Measurements from ENCODE around the gene NLRP12.
"Not testable (repeated sequence)": the region's sequence is repeated elsewhere in the genome, so short reads cannot be mapped to it uniquely, and the experiment has no call there.

Gene NLRP12

GRCh38 chr19:53787266-53787665 is 36.8 kb downstream of the NLRP12 start:
- TF ChIP-seq, protein P1, sequence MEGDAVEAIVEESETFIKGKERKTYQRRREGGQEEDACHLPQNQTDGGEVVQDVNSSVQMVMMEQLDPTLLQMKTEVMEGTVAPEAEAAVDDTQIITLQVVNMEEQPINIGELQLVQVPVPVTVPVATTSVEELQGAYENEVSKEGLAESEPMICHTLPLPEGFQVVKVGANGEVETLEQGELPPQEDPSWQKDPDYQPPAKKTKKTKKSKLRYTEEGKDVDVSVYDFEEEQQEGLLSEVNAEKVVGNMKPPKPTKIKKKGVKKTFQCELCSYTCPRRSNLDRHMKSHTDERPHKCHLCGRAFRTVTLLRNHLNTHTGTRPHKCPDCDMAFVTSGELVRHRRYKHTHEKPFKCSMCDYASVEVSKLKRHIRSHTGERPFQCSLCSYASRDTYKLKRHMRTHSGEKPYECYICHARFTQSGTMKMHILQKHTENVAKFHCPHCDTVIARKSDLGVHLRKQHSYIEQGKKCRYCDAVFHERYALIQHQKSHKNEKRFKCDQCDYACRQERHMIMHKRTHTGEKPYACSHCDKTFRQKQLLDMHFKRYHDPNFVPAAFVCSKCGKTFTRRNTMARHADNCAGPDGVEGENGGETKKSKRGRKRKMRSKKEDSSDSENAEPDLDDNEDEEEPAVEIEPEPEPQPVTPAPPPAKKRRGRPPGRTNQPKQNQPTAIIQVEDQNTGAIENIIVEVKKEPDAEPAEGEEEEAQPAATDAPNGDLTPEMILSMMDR (IDR thresholded peaks at IDR 0.05; ENCODE audit: low read depth, low read length) = no peak
- no peak for DNase-seq (ENCODE audit: extremely low read depth, low read depth)

DNA sequence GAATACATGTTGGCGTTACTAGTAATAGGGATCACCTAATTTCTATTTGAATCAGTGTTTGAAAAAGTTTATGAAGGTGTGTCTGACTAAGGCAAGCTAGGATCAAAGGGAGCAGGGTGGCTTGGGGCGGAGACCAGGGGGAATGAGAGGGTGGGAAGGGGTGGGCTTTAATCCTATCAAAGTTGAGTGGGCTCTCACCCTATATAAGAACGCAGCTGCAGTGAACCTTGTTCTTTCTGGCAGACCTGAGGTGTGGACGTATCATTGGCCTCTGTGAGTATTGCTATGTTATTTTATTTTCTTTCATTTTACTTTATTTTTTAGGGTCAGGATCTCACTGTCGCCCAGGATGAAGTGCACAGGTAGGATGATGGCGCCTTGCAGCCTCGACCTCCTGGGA is 37.4 kb downstream of the NLRP12 start:
- TF ChIP-seq, protein P1 (IDR thresholded peaks at IDR 0.05; ENCODE audit: low read depth, low read length) = no peak
- DNase-seq (ENCODE audit: extremely low read depth, low read depth) = no peak

DNA sequence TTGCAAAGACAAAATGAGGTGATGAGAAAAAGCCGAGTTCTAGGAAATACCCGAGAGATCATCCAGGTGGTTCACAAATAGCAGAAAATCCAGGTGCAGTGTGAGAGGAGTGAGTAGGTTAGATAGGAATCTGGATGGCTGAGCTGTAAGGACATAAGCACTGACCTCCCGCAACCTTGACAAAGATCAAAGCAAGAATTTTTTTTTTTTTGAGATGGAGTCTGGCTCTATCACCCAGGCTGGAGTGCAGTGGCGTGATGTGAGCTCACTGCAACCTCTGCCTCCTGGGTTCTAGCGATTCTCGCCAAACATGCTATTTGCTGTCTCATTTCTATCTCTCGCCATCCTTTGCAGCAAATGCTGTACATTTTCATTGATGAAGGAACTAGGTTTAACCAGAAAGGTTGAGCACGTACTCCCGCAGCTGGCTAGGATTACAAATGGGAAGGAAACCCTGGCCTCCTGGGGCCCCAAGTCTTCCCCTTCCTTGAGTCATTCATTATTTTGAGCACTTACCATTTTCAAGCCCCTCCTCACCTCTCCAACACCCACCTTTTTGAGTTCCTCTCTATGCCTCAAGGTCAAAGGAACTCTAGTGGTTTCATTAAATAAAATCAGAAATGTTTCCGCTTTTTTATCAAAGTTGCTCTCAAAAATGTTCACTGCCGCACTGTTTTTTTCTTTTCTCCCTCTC is 38.8 kb downstream of the NLRP12 start:
- DNase-seq (ENCODE audit: extremely low read depth, low read depth) = no peak
- TF ChIP-seq, protein P1 (IDR thresholded peaks at IDR 0.05; ENCODE audit: low read depth, low read length) = no peak

GRCh38 chr19:53782698-53783097 is 41.4 kb downstream of the NLRP12 start:
- TF ChIP-seq, protein P1 (IDR thresholded peaks at IDR 0.05; ENCODE audit: low read depth, low read length) = no peak

GRCh38 chr19:53781332-53781731 is 42.8 kb downstream of the NLRP12 start:
- not testable (repeated sequence) for DNase-seq (ENCODE audit: extremely low read depth, low read depth)

More at GRCh38 chr19:53782698-53783097, 41.4 kb downstream of the NLRP12 start:
- no peak for DNase-seq (ENCODE audit: extremely low read depth, low read depth)

DNA sequence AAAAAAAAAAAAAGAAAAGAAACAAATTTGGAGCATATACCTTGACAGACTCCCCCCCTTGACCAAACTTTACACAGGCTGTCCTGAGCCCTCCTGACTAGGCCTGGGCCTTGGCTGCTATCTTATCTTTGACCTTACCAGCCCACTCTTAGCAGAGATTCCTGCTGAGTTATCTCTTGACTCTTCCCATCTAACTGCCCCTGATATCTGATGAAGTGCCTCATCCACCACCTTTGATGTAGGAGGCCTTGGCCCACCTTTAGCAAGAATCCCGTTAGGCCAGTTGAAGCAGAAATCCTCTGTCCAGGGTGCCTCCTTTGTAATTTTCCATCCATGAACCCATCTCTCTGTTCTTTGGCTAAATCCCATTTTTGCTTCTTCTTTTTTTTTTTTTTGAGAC is 43.6 kb downstream of the NLRP12 start:
- DNase-seq (ENCODE audit: extremely low read depth, low read depth) = no peak
- TF ChIP-seq, protein P1 (IDR thresholded peaks at IDR 0.05; ENCODE audit: low read depth, low read length) = no peak

DNA sequence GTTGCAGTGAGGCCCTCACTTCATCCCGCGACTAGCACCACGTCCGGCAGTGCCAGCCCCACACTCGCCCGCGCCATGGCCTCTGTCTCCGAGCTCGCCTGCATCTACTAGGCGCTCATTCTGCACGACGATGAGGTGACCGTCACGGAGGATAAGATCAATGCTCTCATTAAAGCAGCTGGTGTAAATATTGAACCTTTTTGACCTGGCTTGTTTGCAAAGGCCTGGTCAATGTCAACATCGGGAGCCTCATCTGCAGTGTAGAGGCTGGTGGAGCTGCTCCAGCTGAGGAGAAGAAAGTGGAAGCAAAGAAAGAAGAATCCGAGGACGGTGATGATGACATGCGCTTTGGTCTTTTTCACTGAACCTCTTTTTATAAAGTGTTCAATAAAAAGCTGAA is 48.6 kb downstream of the NLRP12 start:
- TF ChIP-seq, protein P1 (IDR thresholded peaks at IDR 0.05; ENCODE audit: low read depth, low read length) = no peak
- no peak for DNase-seq (ENCODE audit: extremely low read depth, low read depth)

DNA sequence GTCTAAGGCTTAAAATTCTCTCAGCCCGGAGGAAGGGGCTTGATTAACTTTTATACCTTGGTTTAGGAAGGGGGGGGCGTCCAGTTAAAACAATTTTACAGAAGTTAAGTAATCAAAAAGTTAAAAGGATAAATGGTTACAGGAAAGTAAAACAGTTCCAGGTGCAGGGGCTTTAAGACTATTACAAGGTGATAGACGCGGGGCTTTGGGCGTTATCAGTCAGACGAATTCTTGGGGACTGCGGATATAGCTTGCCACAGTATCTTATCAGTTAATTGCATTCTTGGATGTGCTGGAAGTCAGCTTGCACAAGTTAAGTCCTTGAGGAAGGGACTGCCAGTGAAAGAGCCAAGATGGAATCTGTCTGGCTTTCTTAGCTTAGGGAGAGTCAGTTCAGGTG is 49.6 kb downstream of the NLRP12 start:
- not testable (repeated sequence) for DNase-seq (ENCODE audit: extremely low read depth, low read depth)

Data from AG09319 (cell line).